Endothelial cell (in vitro differentiated cells): ENCODE measurements around the gene PPIC. TPM values are rescaled to one million over a fixed set of nuclear protein-coding genes. Genes with fewer than 3 reads are reported as not detected.
A peak's percentile ranks its signal among the peaks of the same experiment; 100 is the strongest.

Experiments used
- DNase-seq: peaks from one replicate; pipeline ENCODE4 v3.0.0; 2021; ENCODE audit warnings: low spot score
- H3K27ac Mint-ChIP-seq: one replicate; pipeline ENCODE4 v1.8.0; 2021; ENCODE audit warnings: mixed read lengths, inconsistent platforms; ENCODE audit not compliant: unreplicated experiment
- H3K27me3 Mint-ChIP-seq: one replicate; pipeline ENCODE4 v1.8.0; 2021; ENCODE audit warnings: mild to moderate bottlenecking, moderate library complexity, mixed read lengths, inconsistent platforms; ENCODE audit not compliant: unreplicated experiment
- H3K36me3 Mint-ChIP-seq: one replicate; pipeline ENCODE4 v1.8.0; 2021; ENCODE audit warnings: mild to moderate bottlenecking, low read depth, mixed read lengths, inconsistent platforms; ENCODE audit not compliant: unreplicated experiment
- H3K4me1 Mint-ChIP-seq: one replicate; pipeline ENCODE4 v1.8.0; 2021; ENCODE audit warnings: mild to moderate bottlenecking, mixed read lengths, inconsistent platforms; ENCODE audit not compliant: unreplicated experiment
- H3K4me3 Mint-ChIP-seq: one replicate; pipeline ENCODE4 v1.8.0; 2021; ENCODE audit warnings: mild to moderate bottlenecking, mixed read lengths, inconsistent platforms; ENCODE audit not compliant: unreplicated experiment
- H3K9me3 Mint-ChIP-seq: one replicate; pipeline ENCODE4 v1.8.0; 2021; ENCODE audit warnings: mixed read lengths, inconsistent platforms; ENCODE audit not compliant: unreplicated experiment
- total RNA-seq: library from RNA; stranded (reverse); fragmentation: NEBNext Ultra II Directional; extraction: Animal tissue kit (Norgen Biotek cat#: 25700); gene quantifications from one replicate; pipeline ENCODE4 v1.2.1, GENCODE V29; 2021; ENCODE audit not compliant: unreplicated experiment
- TF ChIP-seq, protein P1 (sequence below): fragments of 200-600 bp; sonication (generic); IDR thresholded peaks from one replicate; pipeline ENCODE4 v1.5.0; 2021; ENCODE audit warnings: antibody characterized with exemption; ENCODE audit not compliant: unreplicated experiment

Gene PPIC
- total RNA-seq, 1 donor from 2014 or later = 25.6 TPM

DNA sequence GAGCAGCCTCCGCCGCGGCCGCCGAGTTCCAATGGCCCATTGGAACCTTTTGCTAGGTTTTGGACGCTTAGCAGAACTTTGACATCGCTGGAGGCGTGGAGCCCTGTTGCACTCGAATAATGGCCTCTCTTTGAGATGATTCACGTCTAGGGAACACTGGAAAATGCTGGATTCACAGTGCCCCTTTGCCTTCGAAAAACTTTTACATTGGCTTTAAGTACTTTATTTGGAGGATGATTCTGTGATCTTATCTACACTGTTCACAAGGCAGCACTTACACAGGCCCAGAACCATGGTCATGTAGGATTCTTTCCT is 536 bp upstream of the PPIC start:
- TF ChIP-seq, protein P1, sequence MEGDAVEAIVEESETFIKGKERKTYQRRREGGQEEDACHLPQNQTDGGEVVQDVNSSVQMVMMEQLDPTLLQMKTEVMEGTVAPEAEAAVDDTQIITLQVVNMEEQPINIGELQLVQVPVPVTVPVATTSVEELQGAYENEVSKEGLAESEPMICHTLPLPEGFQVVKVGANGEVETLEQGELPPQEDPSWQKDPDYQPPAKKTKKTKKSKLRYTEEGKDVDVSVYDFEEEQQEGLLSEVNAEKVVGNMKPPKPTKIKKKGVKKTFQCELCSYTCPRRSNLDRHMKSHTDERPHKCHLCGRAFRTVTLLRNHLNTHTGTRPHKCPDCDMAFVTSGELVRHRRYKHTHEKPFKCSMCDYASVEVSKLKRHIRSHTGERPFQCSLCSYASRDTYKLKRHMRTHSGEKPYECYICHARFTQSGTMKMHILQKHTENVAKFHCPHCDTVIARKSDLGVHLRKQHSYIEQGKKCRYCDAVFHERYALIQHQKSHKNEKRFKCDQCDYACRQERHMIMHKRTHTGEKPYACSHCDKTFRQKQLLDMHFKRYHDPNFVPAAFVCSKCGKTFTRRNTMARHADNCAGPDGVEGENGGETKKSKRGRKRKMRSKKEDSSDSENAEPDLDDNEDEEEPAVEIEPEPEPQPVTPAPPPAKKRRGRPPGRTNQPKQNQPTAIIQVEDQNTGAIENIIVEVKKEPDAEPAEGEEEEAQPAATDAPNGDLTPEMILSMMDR = no peak
- peak overlapping the region; percentile 91 for H3K4me3 Mint-ChIP-seq
- H3K36me3 Mint-ChIP-seq = no peaks in the 10 kb centered on the region
- H3K27me3 Mint-ChIP-seq = peaks cover 14% of the 10 kb centered on the region
- peaks cover 13% of the 10 kb centered on the region for H3K4me1 Mint-ChIP-seq
- no peaks in the 10 kb centered on the region for H3K9me3 Mint-ChIP-seq
- peak overlapping the region; percentile 64 for H3K27ac Mint-ChIP-seq
- no peak for DNase-seq

DNA sequence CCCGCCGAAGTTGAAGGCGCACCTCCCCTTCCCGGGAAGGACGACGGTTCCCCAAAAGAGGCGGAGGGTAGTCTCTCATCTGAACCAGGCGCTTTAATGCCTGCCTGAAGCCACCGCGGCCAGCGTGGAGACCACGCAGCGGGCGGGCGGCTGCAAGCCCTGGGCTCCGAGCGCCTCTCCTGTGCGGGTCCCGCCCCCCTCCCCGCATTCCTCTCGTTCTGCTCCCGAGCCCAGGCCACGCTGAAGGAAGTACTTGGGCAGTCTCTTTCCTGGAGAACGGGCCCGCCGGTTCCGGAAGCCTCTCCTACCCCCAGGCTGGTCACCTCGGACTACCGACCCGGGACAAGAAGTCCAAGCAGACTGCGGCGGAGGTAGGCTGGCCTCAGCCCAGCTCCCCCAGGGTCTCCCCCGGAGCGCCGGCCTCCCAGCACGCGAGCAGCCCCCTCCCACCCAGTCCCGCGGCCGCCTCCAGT is 571 bp downstream of the PPIC start:
- Mint-ChIP-seq H3K4me3 (peak overlapping the region; percentile 90), H3K4me1 (peaks cover 13% of the 10 kb centered on the region), H3K27me3 (peaks cover 14% of the 10 kb centered on the region)

DNA sequence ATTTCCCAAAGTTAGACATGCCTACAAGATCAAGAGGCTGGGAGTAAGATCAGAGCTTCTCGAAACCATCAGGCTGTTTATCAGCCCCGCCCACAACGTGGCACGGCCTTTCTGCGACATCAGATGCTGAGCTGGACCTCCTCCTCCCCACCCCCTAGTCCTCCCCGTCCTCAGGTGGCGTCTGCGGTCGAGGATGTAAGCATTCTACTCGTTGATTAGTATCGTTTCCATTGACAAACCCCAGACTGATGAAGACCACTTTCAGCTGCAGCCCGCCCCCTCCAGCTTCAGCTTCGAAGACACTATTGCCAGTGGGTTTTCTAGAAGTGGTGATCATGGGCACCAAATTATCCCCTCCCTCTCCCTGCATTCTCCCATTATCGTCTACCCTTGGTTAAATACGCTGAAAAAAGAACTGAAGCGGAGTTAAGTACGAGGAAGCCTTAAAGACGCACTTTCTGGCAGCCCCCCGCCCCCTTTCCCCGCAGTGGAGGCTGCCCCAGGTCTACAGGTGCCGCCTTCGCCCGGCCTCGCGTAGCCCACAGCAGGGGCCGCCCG is 1.1 kb downstream of the PPIC start:
- Mint-ChIP-seq H3K36me3 (peaks cover 4% of the 10 kb centered on the region), H3K9me3 (no peaks in the 10 kb centered on the region), H3K4me1 (peaks cover 13% of the 10 kb centered on the region), H3K27ac (peak overlapping the region; percentile 39), H3K4me3 (peak overlapping the region; percentile 90), H3K27me3 (peaks cover 14% of the 10 kb centered on the region)
- DNase-seq = peak; percentile 26
- TF ChIP-seq, protein P1 = no peak

More for the DNA sequence above, 571 bp downstream of the PPIC start:
- DNase-seq = peak; percentile 65
- TF ChIP-seq, protein P1 = no peak
- H3K9me3 Mint-ChIP-seq = no peaks in the 10 kb centered on the region
- peaks cover 4% of the 10 kb centered on the region for H3K36me3 Mint-ChIP-seq
- H3K27ac Mint-ChIP-seq = no peak overlapping the region

DNA sequence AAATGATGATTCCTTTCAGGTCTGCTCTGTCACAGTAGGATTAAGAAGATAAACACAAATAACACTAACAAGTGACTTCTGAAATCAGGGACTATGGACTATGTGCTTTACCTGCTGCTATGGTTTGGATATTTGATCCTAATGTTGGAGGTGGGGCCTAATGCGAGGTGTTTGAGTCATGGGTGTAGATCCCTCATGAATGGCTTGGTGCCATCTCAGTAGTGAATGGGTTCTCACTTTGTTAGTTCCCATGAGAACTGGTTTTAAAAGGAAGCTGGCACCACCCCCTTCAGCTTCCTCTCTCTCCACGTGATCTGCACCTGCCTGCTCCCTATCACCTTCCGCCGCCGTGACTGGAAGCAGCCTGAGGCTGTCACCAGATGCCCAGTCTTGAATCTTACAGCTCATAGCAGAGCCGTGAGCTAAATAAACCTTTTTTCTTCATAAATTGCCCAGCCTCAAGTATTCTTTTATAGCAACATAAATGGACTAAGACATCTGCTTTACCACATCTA is 3.3 kb downstream of the PPIC start:
- TF ChIP-seq, protein P1 = no peak
- Mint-ChIP-seq H3K9me3 (no peaks in the 10 kb centered on the region), H3K27ac (no peak overlapping the region), H3K4me3 (no peak overlapping the region), H3K4me1 (peaks cover 13% of the 10 kb centered on the region), H3K27me3 (peaks cover 14% of the 10 kb centered on the region), H3K36me3 (peaks cover 4% of the 10 kb centered on the region)
- no peak for DNase-seq

DNA sequence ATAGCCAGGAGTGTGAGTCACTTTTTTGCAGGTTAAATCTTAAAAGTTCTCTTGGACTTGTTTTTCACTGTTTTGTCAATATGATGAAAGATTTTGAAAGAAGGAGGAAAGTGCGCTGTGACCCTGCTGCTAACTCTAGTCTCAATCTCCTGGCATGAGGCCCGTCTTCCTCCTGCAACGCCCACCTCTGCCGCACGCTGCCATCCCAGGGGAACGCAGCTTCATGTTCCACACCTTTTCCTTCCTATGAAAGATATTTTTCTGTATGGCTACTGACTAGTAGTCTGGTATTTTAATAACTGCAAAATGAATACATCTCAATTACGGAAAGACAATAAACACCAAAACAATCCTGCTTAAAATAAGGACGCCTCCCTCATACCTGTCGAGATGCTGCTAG is 8.3 kb downstream of the PPIC start:
- Mint-ChIP-seq H3K9me3 (no peaks in the 10 kb centered on the region), H3K4me3 (no peak overlapping the region), H3K27me3 (peaks cover 3% of the 10 kb centered on the region), H3K4me1 (no peaks in the 10 kb centered on the region), H3K36me3 (peaks cover 4% of the 10 kb centered on the region), H3K27ac (no peak overlapping the region)
- TF ChIP-seq, protein P1 = no peak
- no peak for DNase-seq
